Caco-2 (cell line): ENCODE data around the gene OPN1SW. TPM values are rescaled to one million over a fixed set of nuclear protein-coding genes. Genes with fewer than 3 reads are reported as not detected.
A peak's percentile ranks its signal among the peaks of the same experiment; 100 is the strongest.

Experiments
- BruUV-seq: library from RNA; stranded (reverse); fragments of 400-500 nt; replicated peaks from 2 replicates; lab custom pipeline; 2021; lab: Mats Ljungman, UMichigan
- CTCF ChIA-PET: fragments of 300-600 bp; sonication (Branson Sonifier 250); formaldehyde crosslinking; loops from one replicate; lab custom pipeline; 2022; ENCODE audit warnings: antibody characterized with exemption; lab: Charles Lee
- POLR2A ChIA-PET: fragments of 300-600 bp; sonication (Branson Sonifier 250); formaldehyde crosslinking; loops from one replicate; lab custom pipeline; 2022; ENCODE audit warnings: antibody characterized with exemption; lab: Charles Lee
- DNase-seq, 2 experiments: peaks; one replicate each; pipeline versions ENCODE4 v3.0.0 to v3.0.0-alpha.2; 2020 to 2022
- H3K27me3 ChIP-seq: replicated peaks from 2 replicates; pipeline ENCODE4 v1.6.0; 2011; ENCODE audit warnings: low read length; ENCODE audit not compliant: control insufficient read depth, insufficient read depth
- H3K36me3 ChIP-seq: 2 replicates; pipeline ENCODE4 v1.5.1; 2011; ENCODE audit warnings: low read length; ENCODE audit not compliant: control insufficient read depth, insufficient read depth
- H3K4me1 ChIP-seq: fragments of 250-450 bp; sonication (Bioruptor Pico); 2 replicates; pipeline ENCODE4 v1.5.1; 2020; ENCODE audit warnings: mild to moderate bottlenecking
- H3K4me3 ChIP-seq: 2 replicates; pipeline ENCODE4 v1.5.1; 2011; ENCODE audit warnings: low read depth, mild to moderate bottlenecking, control low read depth, low read length
- H3K9me3 ChIP-seq: fragments of 250-450 bp; sonication (Bioruptor Pico); 2 replicates; pipeline ENCODE4 v1.5.1; 2020; ENCODE audit warnings: mild to moderate bottlenecking, moderate library complexity
- H3K27ac Mint-ChIP-seq: one replicate; pipeline ENCODE4 v1.8.0; 2022; ENCODE audit warnings: mixed read lengths; ENCODE audit not compliant: unreplicated experiment
- H3K27me3 Mint-ChIP-seq: one replicate; pipeline ENCODE4 v1.8.0; 2022; ENCODE audit warnings: mixed read lengths; ENCODE audit not compliant: insufficient read depth, unreplicated experiment
- H3K36me3 Mint-ChIP-seq: one replicate; pipeline ENCODE4 v1.8.0; 2022; ENCODE audit warnings: mild to moderate bottlenecking, mixed read lengths; ENCODE audit not compliant: insufficient read depth, unreplicated experiment
- H3K4me1 Mint-ChIP-seq: one replicate; pipeline ENCODE4 v1.8.0; 2022; ENCODE audit warnings: low read depth, mixed read lengths; ENCODE audit not compliant: unreplicated experiment
- H3K4me3 Mint-ChIP-seq: one replicate; pipeline ENCODE4 v1.8.0; 2022; ENCODE audit warnings: mild to moderate bottlenecking, moderate library complexity, mixed read lengths; ENCODE audit not compliant: unreplicated experiment
- H3K9me3 Mint-ChIP-seq: one replicate; pipeline ENCODE4 v1.8.0; 2022; ENCODE audit warnings: mixed read lengths; ENCODE audit not compliant: unreplicated experiment
- intact Hi-C: fragments of 100-400 bp; cut with micrococcal nuclease; formaldehyde crosslinking; loops from one replicate; pipeline ENCODE4 v1.10.0; 2022; ENCODE audit not compliant: unreplicated experiment
- total RNA-seq: library from RNA; stranded (reverse); gene quantifications from 2 replicates; pipeline ENCODE4 v1.2.3, GENCODE V29; 2022
- TF ChIP-seq, protein P1 (sequence below), 2 experiments: fragments of 200-600 bp in 1 of 2; IDR thresholded peaks; 1 replicate in 1 of 2; 2 replicates in 1 of 2; pipeline versions ENCODE4 v1.5.1 to v1.8.0; 2011 to 2022; ENCODE audit warnings: antibody characterized with exemption in 1 of 2, control low read depth in 1 of 2, inconsistent platforms in 1 of 2, low read depth in 1 of 2, low read length in 1 of 2, mild to moderate bottlenecking in 1 of 2, moderate library complexity in 1 of 2; ENCODE audit not compliant: insufficient read depth in 1 of 2, severe bottlenecking in 1 of 2, unreplicated experiment in 1 of 2

The OPN1SW gene
- total RNA-seq, 1 experiment from 2014 or later, result not detected

DNA sequence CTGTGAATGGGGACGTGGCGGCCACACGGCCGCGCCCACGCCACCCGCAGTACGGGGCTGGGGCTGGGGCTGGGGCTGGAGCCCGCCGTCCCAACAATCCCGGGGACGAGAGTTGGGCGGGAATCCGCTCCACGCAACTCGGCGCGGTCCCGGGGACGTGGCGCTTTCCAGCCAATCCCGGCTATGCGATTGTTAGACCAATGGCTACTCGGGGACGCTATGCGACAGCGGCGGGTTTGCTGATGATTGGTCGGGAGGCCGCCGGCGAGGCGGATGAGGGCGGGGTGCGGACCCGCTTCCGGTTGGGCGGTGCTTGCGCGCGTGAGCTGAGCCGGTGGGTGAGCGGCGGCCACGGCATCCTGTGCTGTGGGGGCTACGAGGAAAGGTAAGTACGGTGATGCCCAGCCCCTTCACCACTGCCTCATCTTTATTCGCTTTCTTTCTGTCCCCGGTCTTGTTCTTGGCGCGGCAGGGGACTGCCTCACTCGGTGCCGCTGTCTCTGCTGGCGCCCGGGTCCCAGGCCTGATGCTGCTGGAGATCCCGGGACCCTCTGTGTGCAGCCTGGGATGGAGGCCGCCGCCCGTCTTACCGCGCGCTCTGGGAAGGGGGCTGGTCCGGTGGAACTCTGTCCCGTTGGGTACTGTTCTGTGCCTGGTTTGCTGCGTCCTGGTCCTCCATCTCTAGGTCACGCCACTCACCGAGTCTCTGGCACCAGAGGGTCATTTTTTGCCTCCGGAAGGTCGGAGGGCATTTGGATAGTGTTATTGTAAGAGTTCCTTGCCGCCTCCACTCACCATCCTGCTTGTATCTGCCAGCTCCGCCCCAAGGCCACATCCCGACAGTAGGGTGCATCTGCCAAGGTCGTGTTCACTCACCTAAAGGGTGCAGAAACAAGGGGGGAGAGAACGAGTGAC lies 36.3 kb downstream of the OPN1SW start, which contains the start of gene CALU:
CALU (plus strand) TSS at position 312 of the 915 bp plus-strand sequence. CDS start 9,225 bp downstream, outside the sequence.
- intact Hi-C loops, result loop anchor here (2.0 kb wide), 2 partner anchors 71 to 87 kb away; no protein-coding TSS in a partner anchor
- Mint-ChIP-seq H3K36me3 (peaks cover 37% of the 10 kb centered on the region), H3K4me3 (peak within 1 kb of the TSS; percentile 96), H3K27me3 (no peaks in the 10 kb centered on the region), H3K9me3 (no peaks in the 10 kb centered on the region), H3K27ac (peak within 1 kb of the TSS; percentile 95), H3K4me1 (peaks cover 23% of the 10 kb centered on the region)
- Histone ChIP-seq H3K27me3 (no peaks in the 10 kb centered on the region), H3K36me3 (no peaks in the 10 kb centered on the region), H3K4me1 (peaks cover 40% of the 10 kb centered on the region), H3K4me3 (peak within 1 kb of the TSS; percentile 53), H3K9me3 (no peaks in the 10 kb centered on the region)
- CTCF ChIA-PET, result interaction anchor here (0.8 to 1.5 kb wide), 2 partner anchors 55 to 88 kb away, joined by 4 to 5 read pairs; no protein-coding TSS in a partner anchor
- TF ChIP-seq, protein P1, sequence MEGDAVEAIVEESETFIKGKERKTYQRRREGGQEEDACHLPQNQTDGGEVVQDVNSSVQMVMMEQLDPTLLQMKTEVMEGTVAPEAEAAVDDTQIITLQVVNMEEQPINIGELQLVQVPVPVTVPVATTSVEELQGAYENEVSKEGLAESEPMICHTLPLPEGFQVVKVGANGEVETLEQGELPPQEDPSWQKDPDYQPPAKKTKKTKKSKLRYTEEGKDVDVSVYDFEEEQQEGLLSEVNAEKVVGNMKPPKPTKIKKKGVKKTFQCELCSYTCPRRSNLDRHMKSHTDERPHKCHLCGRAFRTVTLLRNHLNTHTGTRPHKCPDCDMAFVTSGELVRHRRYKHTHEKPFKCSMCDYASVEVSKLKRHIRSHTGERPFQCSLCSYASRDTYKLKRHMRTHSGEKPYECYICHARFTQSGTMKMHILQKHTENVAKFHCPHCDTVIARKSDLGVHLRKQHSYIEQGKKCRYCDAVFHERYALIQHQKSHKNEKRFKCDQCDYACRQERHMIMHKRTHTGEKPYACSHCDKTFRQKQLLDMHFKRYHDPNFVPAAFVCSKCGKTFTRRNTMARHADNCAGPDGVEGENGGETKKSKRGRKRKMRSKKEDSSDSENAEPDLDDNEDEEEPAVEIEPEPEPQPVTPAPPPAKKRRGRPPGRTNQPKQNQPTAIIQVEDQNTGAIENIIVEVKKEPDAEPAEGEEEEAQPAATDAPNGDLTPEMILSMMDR (IDR thresholded peaks at IDR 0.05; ENCODE audit: insufficient read depth in 1 of 2, low read depth in 1 of 2, low read length in 1 of 2, severe bottlenecking in 1 of 2, unreplicated experiment in 1 of 2), result no peak
- peak; percentile 97 to 98 for DNase-seq
- POLR2A ChIA-PET, result interaction anchor here (0.5 to 2.5 kb wide), 4 partner anchors 9 to 265 kb away, joined by 3 to 15 read pairs (median 3); no protein-coding TSS in a partner anchor
- BruUV-seq, result no TSS peak

DNA sequence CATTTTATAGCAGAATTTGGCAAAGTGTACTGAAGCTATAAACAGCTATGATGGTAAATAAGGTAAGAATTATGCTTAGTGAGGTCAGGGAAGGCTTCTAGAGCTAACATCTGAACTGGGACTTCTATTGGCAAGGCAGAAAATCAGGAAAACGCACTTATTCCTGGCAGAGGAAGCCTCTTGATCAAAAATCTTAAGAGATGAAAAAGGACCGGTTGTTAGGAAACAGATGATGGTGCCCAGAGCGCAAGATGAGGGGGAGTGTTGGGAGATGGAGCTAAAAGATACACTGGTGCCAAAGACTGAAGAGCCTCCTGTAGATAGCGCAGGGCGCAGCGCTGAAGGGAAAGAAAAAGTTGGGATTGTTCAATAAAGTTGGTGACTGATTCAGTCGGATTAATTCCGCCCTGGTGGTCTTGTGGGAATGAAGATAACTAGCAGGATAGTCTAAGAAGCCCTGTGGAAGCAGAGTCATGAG lies 37.0 kb downstream of the OPN1SW start:
- H3K27me3 ChIP-seq, result no peaks in the 10 kb centered on the region
- no peaks in the 10 kb centered on the region for H3K9me3 ChIP-seq
- POLR2A ChIA-PET, result interaction anchor here (1.4 to 2.5 kb wide), 3 partner anchors 9 to 131 kb away, joined by 3 to 15 read pairs (median 3); no protein-coding TSS in a partner anchor
- peak overlapping the region; percentile 53 for H3K4me3 ChIP-seq
- CTCF ChIA-PET, result interaction anchor here (0.8 to 1.5 kb wide), 5 partner anchors 13 to 125 kb away, joined by 3 to 5 read pairs (median 4); no protein-coding TSS in a partner anchor
- Mint-ChIP-seq H3K27ac (peak overlapping the region; percentile 95), H3K27me3 (no peaks in the 10 kb centered on the region), H3K4me1 (peaks cover 21% of the 10 kb centered on the region), H3K9me3 (no peaks in the 10 kb centered on the region), H3K36me3 (peaks cover 30% of the 10 kb centered on the region), H3K4me3 (peak overlapping the region; percentile 96)
- BruUV-seq, result TSS peak; percentile 99
- intact Hi-C loops, result loop anchor here (2.0 kb wide), 2 partner anchors 70 to 88 kb away; no protein-coding TSS in a partner anchor
- DNase-seq, result no peak
- no peaks in the 10 kb centered on the region for H3K36me3 ChIP-seq
- peaks cover 40% of the 10 kb centered on the region for H3K4me1 ChIP-seq
- TF ChIP-seq, protein P1 (IDR thresholded peaks at IDR 0.05; ENCODE audit: insufficient read depth in 1 of 2, low read depth in 1 of 2, low read length in 1 of 2, severe bottlenecking in 1 of 2, unreplicated experiment in 1 of 2), result no peak
